Measurements from ENCODE around the gene PHOX2A. TPM values are rescaled to one million over a fixed set of nuclear protein-coding genes. Genes with fewer than 3 reads are reported as not detected.
A peak's percentile ranks its signal among the peaks of the same experiment; 100 is the strongest.

Gene PHOX2A
- total and polyA plus RNA-seq, 12 donors = not detected

- Histone ChIP-seq H3K9me3 (no peaks in the 10 kb centered on the region), H3K4me1 (peaks cover 10 to 61% (median 37%) of the 10 kb centered on the region in 9 donors), H3K4me3 (no peak overlapping the region), H3K36me3 (peaks cover 0 to 23% (median 14%) of the 10 kb centered on the region in 9 donors), H3K27ac (no peak overlapping the region), H3K27me3 (peaks cover 13 to 80% (median 61%) of the 10 kb centered on the region in 7 donors)
- intact Hi-C loops (cut with DNase I) = loop anchor here in 1 of 10 donors (5.0 kb wide), 1 partner anchor 171 kb away; no protein-coding TSS in a partner anchor
- DNase-seq = no peak
- no peak for ATAC-seq
- TF ChIP-seq, protein P1, sequence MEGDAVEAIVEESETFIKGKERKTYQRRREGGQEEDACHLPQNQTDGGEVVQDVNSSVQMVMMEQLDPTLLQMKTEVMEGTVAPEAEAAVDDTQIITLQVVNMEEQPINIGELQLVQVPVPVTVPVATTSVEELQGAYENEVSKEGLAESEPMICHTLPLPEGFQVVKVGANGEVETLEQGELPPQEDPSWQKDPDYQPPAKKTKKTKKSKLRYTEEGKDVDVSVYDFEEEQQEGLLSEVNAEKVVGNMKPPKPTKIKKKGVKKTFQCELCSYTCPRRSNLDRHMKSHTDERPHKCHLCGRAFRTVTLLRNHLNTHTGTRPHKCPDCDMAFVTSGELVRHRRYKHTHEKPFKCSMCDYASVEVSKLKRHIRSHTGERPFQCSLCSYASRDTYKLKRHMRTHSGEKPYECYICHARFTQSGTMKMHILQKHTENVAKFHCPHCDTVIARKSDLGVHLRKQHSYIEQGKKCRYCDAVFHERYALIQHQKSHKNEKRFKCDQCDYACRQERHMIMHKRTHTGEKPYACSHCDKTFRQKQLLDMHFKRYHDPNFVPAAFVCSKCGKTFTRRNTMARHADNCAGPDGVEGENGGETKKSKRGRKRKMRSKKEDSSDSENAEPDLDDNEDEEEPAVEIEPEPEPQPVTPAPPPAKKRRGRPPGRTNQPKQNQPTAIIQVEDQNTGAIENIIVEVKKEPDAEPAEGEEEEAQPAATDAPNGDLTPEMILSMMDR (IDR thresholded peaks at IDR 0.05) = no peak
- WGBS, 2 donors = 18 to 28% methylated on average over 19 to 20 of the region's 20 CpGs
Measured at GRCh38 chr11:72241291-72241781, 2.6 kb downstream of the PHOX2A start.

DNA sequence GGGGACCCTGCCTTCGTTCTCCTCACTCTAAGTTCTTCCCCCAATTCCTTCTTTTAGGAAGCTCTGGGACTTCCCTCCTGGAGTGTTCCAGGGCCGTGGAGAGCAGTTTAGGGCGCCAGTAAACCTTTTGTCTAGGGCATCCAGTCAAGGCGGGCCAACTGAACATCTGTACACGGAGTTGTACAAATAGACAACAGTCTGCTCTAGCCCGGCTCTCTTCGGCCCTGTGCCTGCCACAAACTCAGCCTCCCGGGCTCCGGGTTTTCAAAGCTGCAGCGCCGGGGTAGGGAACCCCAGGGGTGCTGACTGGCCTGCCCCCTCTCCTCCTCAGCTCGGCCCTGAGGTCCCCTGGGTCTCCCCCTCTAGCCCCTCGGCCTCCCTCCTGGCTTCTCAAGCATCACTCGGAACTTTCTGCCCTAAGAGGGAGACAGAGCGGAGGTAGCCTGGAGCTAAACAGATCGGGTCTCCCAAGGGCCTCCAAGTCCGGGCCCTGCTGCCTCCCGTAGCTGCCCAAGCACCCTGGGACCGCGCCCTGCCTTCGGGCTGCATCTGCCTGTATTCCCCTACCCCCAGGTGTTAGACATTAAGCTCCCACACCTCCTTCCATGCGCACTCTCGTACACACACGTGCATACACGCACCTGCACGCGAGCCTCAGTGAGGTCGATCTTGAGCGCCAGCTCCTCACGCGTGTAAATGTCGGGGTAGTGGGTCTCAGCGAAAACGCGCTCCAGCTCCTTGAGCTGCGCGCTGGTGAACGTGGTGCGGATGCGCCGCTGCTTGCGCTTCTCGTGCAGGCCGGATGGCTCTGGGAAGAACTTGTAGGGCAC lies 3.3 kb downstream of the PHOX2A start:
- peaks cover 10 to 67% (median 37%) of the 10 kb centered on the region in 9 donors for H3K4me1 ChIP-seq
- H3K9me3 ChIP-seq = no peaks in the 10 kb centered on the region
- H3K27ac ChIP-seq = peak overlapping the region in 4 of 10 donors; percentile 37 to 64 (median 52)
- H3K36me3 ChIP-seq = peaks cover 0 to 30% (median 20%) of the 10 kb centered on the region in 9 donors
- intact Hi-C loops (cut with DNase I) = loop anchor here in 1 of 10 donors (5.0 kb wide), 1 partner anchor 172 kb away; no protein-coding TSS in a partner anchor
- 8 to 12% methylated on average over 44 of the region's 44 CpGs for WGBS, 2 donors
- DNase-seq = peak in 1 of 2 donors; percentile 12
- peaks cover 13 to 73% (median 54%) of the 10 kb centered on the region in 7 donors for H3K27me3 ChIP-seq
- peak in 6 of 8 donors; percentile 3 to 12 (median 4) for ATAC-seq
- TF ChIP-seq, protein P1 (IDR thresholded peaks at IDR 0.05) = no peak
- H3K4me3 ChIP-seq = peak overlapping the region in 8 of 10 donors; percentile 23 to 53 (median 48)

DNA sequence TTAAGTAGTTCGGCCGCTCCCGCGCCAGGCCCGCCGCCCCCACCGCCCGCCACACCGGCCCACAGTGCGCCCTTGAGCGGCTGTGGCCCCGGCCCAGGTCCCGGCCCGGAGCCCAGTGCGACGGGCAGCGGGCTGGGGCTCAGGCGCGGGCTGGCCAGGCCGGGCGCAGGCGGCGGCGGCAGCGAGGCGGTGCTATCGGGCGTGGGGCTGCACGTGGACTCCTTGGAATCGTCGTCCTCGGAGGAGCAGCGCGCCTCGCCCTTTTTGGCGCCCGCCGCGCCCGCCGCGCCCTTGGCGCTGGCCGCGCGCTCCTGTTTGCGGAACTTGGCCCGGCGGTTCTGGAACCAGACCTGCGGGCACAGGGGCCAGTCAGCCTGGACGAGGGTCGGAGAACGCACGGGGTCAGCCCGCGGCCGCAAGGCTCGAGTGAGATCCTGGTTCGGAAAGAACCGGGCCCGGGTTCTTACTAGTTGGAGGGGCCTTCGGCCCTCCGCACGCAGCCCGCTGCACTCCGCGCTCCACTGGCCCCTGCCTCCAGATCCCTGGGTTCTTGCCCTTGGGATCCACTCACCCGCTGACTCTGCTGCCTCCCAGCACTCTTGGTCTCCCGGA lies 4.0 kb downstream of the PHOX2A start:
- Histone ChIP-seq H3K4me3 (peak overlapping the region in 9 of 10 donors; percentile 23 to 53 (median 48)), H3K36me3 (peaks cover 0 to 37% (median 27%) of the 10 kb centered on the region in 9 donors), H3K27ac (peak overlapping the region in 8 of 10 donors; percentile 11 to 65 (median 51)), H3K27me3 (peaks cover 13 to 66% (median 47%) of the 10 kb centered on the region in 7 donors), H3K9me3 (no peaks in the 10 kb centered on the region), H3K4me1 (peaks cover 10 to 73% (median 37%) of the 10 kb centered on the region in 9 donors)
- peak; percentile 26 to 70 for DNase-seq
- intact Hi-C loops (cut with DNase I) = loop anchor here in 4 of 10 donors (5.0 to 10.0 kb wide), 4 partner anchors 172 to 225 kb away; partner anchors contain the start of gene CLPB (in 1 of the 4)
- TF ChIP-seq, protein P1 (IDR thresholded peaks at IDR 0.05) = peak in 4 of 9 donors; percentile 12 to 39 (median 20)
- ATAC-seq = peak in 7 of 8 donors; percentile 8 to 66 (median 52)
- 0 to 1% methylated on average over 69 of the region's 69 CpGs for WGBS, 2 donors
